GM20000 (cell line): ENCODE measurements around the gene FAM199X.
A peak's percentile ranks its signal among the peaks of the same experiment; 100 is the strongest.

Source experiments
- DNase-seq: peaks from one replicate; pipeline ENCODE4 v3.0.0; 2012; ENCODE audit warnings: low spot score
- TF ChIP-seq, protein P1 (sequence below): IDR thresholded peaks from 2 replicates; pipeline ENCODE4 v1.5.1; 2012; ENCODE audit warnings: mild to moderate bottlenecking, control low read depth; ENCODE audit errors: extremely low read depth, missing control alignments

FAM199X gene

DNA sequence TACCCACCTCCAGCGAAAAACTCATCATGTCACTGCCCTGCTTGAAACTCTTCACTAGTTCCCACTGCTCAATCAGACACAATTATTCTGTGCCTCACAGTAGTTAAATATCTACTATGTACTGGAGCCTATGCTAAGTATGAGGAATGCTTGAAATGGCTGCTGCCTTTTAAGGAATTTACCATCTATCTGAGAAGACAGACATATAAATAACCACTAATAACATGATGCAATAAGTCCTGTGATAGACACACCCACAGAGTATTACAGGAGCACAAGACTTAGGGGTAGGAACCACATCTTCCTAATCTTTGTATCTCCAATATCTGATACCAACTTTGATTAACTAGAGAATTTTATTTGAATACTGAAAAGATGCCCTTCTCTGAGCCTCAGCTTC, 30.6 kb upstream of the FAM199X start:
- TF ChIP-seq, protein P1, sequence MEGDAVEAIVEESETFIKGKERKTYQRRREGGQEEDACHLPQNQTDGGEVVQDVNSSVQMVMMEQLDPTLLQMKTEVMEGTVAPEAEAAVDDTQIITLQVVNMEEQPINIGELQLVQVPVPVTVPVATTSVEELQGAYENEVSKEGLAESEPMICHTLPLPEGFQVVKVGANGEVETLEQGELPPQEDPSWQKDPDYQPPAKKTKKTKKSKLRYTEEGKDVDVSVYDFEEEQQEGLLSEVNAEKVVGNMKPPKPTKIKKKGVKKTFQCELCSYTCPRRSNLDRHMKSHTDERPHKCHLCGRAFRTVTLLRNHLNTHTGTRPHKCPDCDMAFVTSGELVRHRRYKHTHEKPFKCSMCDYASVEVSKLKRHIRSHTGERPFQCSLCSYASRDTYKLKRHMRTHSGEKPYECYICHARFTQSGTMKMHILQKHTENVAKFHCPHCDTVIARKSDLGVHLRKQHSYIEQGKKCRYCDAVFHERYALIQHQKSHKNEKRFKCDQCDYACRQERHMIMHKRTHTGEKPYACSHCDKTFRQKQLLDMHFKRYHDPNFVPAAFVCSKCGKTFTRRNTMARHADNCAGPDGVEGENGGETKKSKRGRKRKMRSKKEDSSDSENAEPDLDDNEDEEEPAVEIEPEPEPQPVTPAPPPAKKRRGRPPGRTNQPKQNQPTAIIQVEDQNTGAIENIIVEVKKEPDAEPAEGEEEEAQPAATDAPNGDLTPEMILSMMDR = no peak
- DNase-seq = no peak

DNA sequence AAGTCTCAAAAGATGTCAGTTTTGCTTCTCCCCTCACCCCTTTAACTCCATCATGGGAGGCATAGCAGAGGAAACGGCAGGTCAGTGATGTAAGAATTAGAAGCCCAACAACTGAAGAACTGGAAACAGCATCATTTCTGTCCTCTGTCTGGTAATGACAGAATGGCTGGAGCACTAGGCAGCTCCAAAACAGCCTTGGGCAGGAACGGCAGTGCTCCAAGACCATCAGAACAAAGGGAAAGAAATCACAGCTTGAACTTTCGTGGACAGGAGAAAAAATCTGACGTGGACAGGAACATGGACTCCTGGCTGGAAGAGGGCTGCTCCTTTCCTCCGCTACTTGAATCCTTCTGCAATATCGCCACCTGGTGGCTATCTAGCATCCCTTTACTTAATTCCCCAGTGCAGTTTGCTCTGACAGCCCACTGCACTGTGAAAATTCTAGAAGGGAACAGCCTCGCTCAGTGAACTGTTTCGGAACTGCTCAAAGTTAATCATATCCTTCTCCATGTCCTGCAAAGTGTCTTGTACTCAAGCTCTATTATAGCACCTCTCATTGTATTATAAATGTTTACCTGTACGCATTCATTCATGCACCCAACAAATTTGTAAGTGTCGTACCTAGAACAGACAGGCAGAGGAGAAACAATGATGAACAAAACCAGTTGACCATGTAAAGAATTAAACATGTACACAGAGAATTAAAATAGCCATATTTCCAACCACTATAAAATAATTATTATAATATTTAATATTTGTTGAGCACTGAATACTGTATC, 29.8 kb upstream of the FAM199X start:
- peak; percentile 38 for DNase-seq

DNA sequence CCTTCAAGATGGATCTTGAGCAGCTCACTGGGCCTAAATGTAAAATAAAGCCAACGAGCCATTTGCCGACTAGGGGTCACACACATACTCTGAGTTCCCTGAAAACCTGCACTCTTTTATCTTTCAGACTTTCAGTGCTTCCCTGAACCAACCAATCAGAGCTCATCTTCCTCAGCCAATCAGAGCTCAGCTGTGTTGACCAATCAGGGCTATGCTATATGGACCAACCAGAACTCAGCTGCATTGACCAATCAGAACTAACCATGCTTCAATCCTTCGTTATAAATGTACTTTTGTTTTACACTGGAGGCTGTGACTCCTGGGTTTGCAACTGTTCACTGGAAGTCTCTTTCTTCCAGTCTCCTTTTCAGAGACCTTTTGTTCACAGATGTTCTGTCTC, 28.8 kb upstream of the FAM199X start:
- TF ChIP-seq, protein P1 = no peak
- DNase-seq = no peak

More for the DNA sequence above, 29.8 kb upstream of the FAM199X start:
- TF ChIP-seq, protein P1 = peak; percentile 52

DNA sequence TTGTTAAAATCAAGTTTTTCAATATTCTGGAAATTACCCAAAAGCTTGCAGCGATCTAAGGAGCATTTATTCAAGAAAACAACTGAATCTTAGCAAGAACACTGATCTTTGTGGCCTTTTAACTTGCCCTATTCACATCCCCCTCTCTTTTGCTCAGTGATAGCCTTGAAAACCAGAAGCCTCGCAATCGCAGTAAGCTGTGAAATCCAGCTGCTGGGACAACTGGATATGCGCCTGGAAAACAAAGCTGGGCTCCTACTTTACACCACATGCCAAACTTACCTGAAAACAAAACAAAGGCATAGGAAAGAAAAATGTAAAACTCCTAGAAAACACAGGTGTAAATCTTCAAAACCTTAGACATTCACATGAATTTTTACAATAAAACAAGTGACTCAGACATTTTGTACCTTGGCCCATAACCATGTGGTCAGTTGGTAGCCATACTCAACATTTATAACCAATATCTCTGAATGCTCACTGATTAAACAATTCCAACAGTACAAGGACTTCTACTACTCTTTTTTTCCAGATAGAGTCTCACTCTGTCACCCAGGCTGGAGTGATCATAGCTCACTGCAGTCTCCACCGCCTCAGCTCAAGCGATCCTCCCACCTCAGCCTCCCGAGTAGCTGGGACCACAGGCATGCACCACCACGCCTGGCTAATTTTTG, 25.0 kb upstream of the FAM199X start:
- DNase-seq = no peak
- TF ChIP-seq, protein P1 = no peak

DNA sequence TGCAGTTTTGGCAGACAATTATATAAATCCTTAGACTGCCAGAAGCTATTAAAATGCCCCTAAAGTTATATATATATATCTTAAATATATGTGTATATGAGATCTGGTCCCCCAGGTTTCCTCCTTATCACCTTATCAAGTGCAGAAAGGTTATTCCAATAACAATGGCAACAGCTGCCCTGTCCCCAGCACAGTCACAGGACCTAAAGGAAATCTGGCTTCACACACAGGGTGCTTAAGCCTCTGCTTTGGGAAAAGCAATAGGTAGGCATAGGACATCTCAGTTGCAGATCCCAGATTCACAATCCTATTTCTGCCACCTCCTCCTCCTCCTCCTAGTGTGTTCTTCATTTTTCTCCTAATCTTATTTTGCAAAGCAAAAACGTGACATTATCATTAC, 15.2 kb upstream of the FAM199X start:
- TF ChIP-seq, protein P1 = no peak
- DNase-seq = no peak

DNA sequence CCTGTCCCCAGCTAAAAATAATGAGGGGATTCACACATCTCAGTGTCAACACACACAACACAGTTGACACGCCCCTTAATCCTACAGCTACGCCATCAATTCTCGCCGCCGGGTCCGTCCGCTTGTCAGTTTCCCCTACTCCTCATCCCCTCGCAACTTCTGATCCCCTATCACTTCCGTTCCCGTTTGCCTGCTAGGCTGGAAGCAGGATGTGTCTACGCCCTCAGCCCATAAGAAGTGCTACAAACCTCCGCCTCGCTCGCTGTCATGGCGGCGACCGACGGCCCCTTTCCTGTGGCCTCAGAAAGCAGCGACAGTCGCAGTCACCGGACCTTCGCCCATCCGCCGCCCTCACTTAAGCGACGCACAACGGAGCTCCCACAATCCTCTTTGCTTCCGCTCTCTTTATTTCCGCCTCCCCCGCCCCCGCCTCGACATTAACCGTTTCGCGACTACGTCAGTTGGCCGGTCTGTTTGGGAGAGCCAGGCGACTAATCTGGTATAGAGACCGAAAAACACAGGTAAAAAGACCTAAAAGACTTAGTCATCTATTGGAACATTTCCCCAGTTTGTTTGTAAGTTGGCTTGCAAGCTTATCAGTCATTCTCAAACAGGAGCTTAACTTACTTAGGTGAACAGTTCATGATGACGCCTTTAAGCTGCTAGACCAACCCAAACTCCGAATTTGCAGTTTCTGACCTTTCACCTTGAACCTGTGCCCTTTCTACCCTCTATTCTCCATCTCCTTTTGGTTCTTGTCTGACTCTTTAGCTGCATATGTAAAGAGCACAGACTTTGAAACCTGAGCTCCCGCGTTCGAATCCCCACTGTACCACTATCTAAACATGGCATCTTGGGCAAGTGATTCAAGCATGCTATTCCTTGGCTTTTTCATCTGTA, 9.4 kb upstream of the FAM199X start, which contains the start of gene SLC25A53:
TSS of gene SLC25A53 (minus strand) at position 380 of the 900 bp plus-strand sequence. CDS start 51,752 bp downstream, outside the sequence.
- DNase-seq = peak; percentile 69
- TF ChIP-seq, protein P1 = no peak
